Neuronal stem cell (in vitro differentiated cells): ENCODE results near the gene RBM20.

ENCODE experiments used
- DNase-seq: peaks from one replicate; pipeline ENCODE4 v3.0.0-alpha.2; 2013; ENCODE audit warnings: low spot score
- H2AFZ ChIP-seq: one replicate; pipeline ENCODE4 v1.6.1; 2013; ENCODE audit warnings: mild to moderate bottlenecking, low read length, inconsistent platforms
- H2AK5ac ChIP-seq: 2 replicates; pipeline ENCODE4 v1.6.1; 2013; ENCODE audit warnings: low read depth, mild to moderate bottlenecking, inconsistent platforms, low read length, moderate library complexity, mixed read lengths
- H2BK120ac ChIP-seq: 2 replicates; pipeline ENCODE4 v1.6.1; 2013; ENCODE audit warnings: low read depth, mild to moderate bottlenecking, inconsistent platforms, low read length, moderate library complexity, mixed read lengths
- H2BK12ac ChIP-seq: one replicate; pipeline ENCODE4 v1.6.1; 2013; ENCODE audit warnings: low read length, inconsistent platforms
- H2BK15ac ChIP-seq: 2 replicates; pipeline ENCODE4 v1.6.1; 2013; ENCODE audit warnings: mild to moderate bottlenecking, low read length, inconsistent platforms, mixed read lengths
- H2BK5ac ChIP-seq: one replicate; pipeline ENCODE4 v1.6.1; 2013; ENCODE audit warnings: inconsistent platforms, mild to moderate bottlenecking, low read length, moderate library complexity
- H3K14ac ChIP-seq: one replicate; pipeline ENCODE4 v1.6.1; 2013; ENCODE audit warnings: low read length, inconsistent platforms
- H3K18ac ChIP-seq: 2 replicates; pipeline ENCODE4 v1.6.1; 2013; ENCODE audit warnings: low read length, inconsistent platforms
- H3K23ac ChIP-seq: 2 replicates; pipeline ENCODE4 v1.6.1; 2013; ENCODE audit warnings: low read depth, mild to moderate bottlenecking, mixed read lengths, low read length, inconsistent platforms; ENCODE audit not compliant: poor library complexity
- H3K27ac ChIP-seq: replicated peaks from 3 replicates; pipeline ENCODE4 v1.5.1; 2013; ENCODE audit warnings: low read length, inconsistent platforms
- H3K27me3 ChIP-seq, 3 experiments: 2 replicates each; pipeline ENCODE4 v1.6.1; 2013; ENCODE audit warnings: low read length in 3 of 3, mild to moderate bottlenecking in 2 of 3, inconsistent platforms in 1 of 3, low read depth in 1 of 3, mixed read lengths in 1 of 3, moderate library complexity in 1 of 3; ENCODE audit not compliant: control insufficient read depth in 3 of 3, insufficient read depth in 3 of 3
- H3K36me3 ChIP-seq, 2 donors: replicated peaks in 1 of 2; 2 replicates each; pipeline ENCODE4 v1.6.1; 2013; ENCODE audit warnings: low read length in 2 of 2; ENCODE audit not compliant: control insufficient read depth in 2 of 2, insufficient read depth in 2 of 2
- H3K4ac ChIP-seq: 2 replicates; pipeline ENCODE4 v1.6.1; 2013; ENCODE audit warnings: inconsistent platforms, mild to moderate bottlenecking, low read length, moderate library complexity
- H3K4me1 ChIP-seq, 2 donors: 1 replicate in 1 of 2; 2 replicates in 1 of 2; pipeline ENCODE4 v1.6.1; 2013; ENCODE audit warnings: low read length in 2 of 2, low read depth in 1 of 2; ENCODE audit not compliant: control insufficient read depth in 2 of 2, insufficient read depth in 1 of 2
- H3K4me2 ChIP-seq: one replicate; pipeline ENCODE4 v1.6.1; 2013; ENCODE audit warnings: mild to moderate bottlenecking, low read length, inconsistent platforms; ENCODE audit not compliant: insufficient read depth, poor library complexity, severe bottlenecking
- H3K4me3 ChIP-seq, 2 donors: 2 replicates each; pipeline ENCODE4 v1.5.1; 2013; ENCODE audit warnings: low read length in 2 of 2, mild to moderate bottlenecking in 2 of 2, inconsistent platforms in 1 of 2, moderate library complexity in 1 of 2
- H3K79me1 ChIP-seq: one replicate; pipeline ENCODE4 v1.6.1; 2013; ENCODE audit warnings: low read depth, mild to moderate bottlenecking, inconsistent platforms, low read length, moderate library complexity
- H3K9ac ChIP-seq: one replicate; pipeline ENCODE4 v1.6.1; 2013; ENCODE audit warnings: mild to moderate bottlenecking, low read depth, low read length, inconsistent platforms; ENCODE audit not compliant: poor library complexity
- H3K9me3 ChIP-seq, 2 donors: replicated peaks in 1 of 2; 2 replicates each; pipeline versions ENCODE3 to v1.6.1; 2013; ENCODE audit warnings: low read length in 2 of 2, mild to moderate bottlenecking in 2 of 2, inconsistent platforms in 1 of 2, low read depth in 1 of 2, mixed read lengths in 1 of 2, moderate library complexity in 1 of 2; ENCODE audit not compliant: control insufficient read depth in 2 of 2, insufficient read depth in 1 of 2
- H4K8ac ChIP-seq: one replicate; pipeline ENCODE4 v1.6.1; 2013; ENCODE audit warnings: low read depth, mild to moderate bottlenecking, inconsistent platforms, low read length, moderate library complexity
- H4K91ac ChIP-seq: one replicate; pipeline ENCODE4 v1.6.1; 2013; ENCODE audit warnings: low read length, low read depth, mild to moderate bottlenecking, inconsistent platforms; ENCODE audit not compliant: poor library complexity
- WGBS, 2 donors: extraction: QIAGEN DNeasy Blood & Tissue Kit; methylation state at CpG; one replicate each; pipeline ENCODE4 v1.1.7; 2013; ENCODE audit warnings: missing lambda C conversion rate in 2 of 2, mixed read lengths in 1 of 2; ENCODE audit not compliant: insufficient read length in 2 of 2, insufficient replicate concordance in 1 of 2; ENCODE audit errors: extremely low coverage in 2 of 2; 5-methylcytosine and 5-hydroxymethylcytosine counted together

Gene RBM20

GRCh38 chr10:110670335-110670734, 26.2 kb downstream of the RBM20 start:
- Histone ChIP-seq H2AK5ac (no peak overlapping the region), H3K27me3 (peaks cover 2 to 87% (median 41%) of the 10 kb centered on the region in 3 experiments), H4K91ac (no peak overlapping the region), H3K36me3 (no peaks in the 10 kb centered on the region), H3K9me3 (no peaks in the 10 kb centered on the region), H3K18ac (no peak overlapping the region), H3K79me1 (no peaks in the 10 kb centered on the region), H3K4ac (no peak overlapping the region), H3K27ac (no peak overlapping the region), H4K8ac (no peak overlapping the region), H3K4me2 (no peak overlapping the region), H3K4me3 (no peak overlapping the region), H3K23ac (no peak overlapping the region), H2BK15ac (no peak overlapping the region), H3K4me1 (peaks cover 3 to 16% of the 10 kb centered on the region in 2 donors), H2BK12ac (no peak overlapping the region), H3K9ac (no peak overlapping the region), H3K14ac (no peak overlapping the region), H2AFZ (no peak overlapping the region), H2BK5ac (no peak overlapping the region), H2BK120ac (no peak overlapping the region)
- no CpG with 5 or more reads among the region's 6 CpGs for WGBS, 2 donors
- DNase-seq: no peak

GRCh38 chr10:110671788-110672579, 27.8 kb downstream of the RBM20 start:
- Histone ChIP-seq H3K14ac (no peak overlapping the region), H2AFZ (peak overlapping the region; percentile 85), H2AK5ac (no peak overlapping the region), H3K4me1 (peaks cover 3 to 16% of the 10 kb centered on the region in 2 donors), H2BK15ac (no peak overlapping the region), H3K18ac (peak overlapping the region; percentile 4), H3K9ac (peak overlapping the region; percentile 17), H3K4me2 (peak overlapping the region; percentile 84), H3K27me3 (peaks cover 2 to 94% (median 41%) of the 10 kb centered on the region in 3 experiments), H3K79me1 (no peaks in the 10 kb centered on the region), H2BK12ac (no peak overlapping the region), H4K8ac (no peak overlapping the region), H4K91ac (no peak overlapping the region), H2BK5ac (no peak overlapping the region), H3K9me3 (no peaks in the 10 kb centered on the region), H3K23ac (peak overlapping the region; percentile 3), H2BK120ac (no peak overlapping the region), H3K36me3 (no peaks in the 10 kb centered on the region), H3K4ac (no peak overlapping the region), H3K4me3 (peak overlapping the region; percentile 40 to 76), H3K27ac (no peak overlapping the region)
- DNase-seq: peak; percentile 63
- no CpG with 5 or more reads among the region's 47 CpGs for WGBS, 2 donors

- peak overlapping the region; percentile 17 for H3K9ac ChIP-seq
- H3K23ac ChIP-seq: peak overlapping the region; percentile 3
- no peaks in the 10 kb centered on the region for H3K79me1 ChIP-seq
- no peak overlapping the region for H4K91ac ChIP-seq
- peak overlapping the region; percentile 85 for H2AFZ ChIP-seq
- peaks cover 2 to 88% (median 41%) of the 10 kb centered on the region in 3 experiments for H3K27me3 ChIP-seq
- no peak overlapping the region for H3K14ac ChIP-seq
- no peak overlapping the region for H2BK15ac ChIP-seq
- peak overlapping the region; percentile 4 for H3K18ac ChIP-seq
- no peak for DNase-seq
- H2BK5ac ChIP-seq: no peak overlapping the region
- H2BK12ac ChIP-seq: no peak overlapping the region
- no peak overlapping the region for H3K4ac ChIP-seq
- H4K8ac ChIP-seq: no peak overlapping the region
- no peak overlapping the region for H2AK5ac ChIP-seq
- peak overlapping the region; percentile 40 to 76 for H3K4me3 ChIP-seq
- no peaks in the 10 kb centered on the region for H3K9me3 ChIP-seq
- H2BK120ac ChIP-seq: no peak overlapping the region
- no peak overlapping the region for H3K27ac ChIP-seq
- no CpG with 5 or more reads among the region's 12 CpGs for WGBS, 2 donors
- H3K36me3 ChIP-seq: no peaks in the 10 kb centered on the region
- H3K4me2 ChIP-seq: peak overlapping the region; percentile 84
- peaks cover 3 to 11% of the 10 kb centered on the region in 2 donors for H3K4me1 ChIP-seq
Observed at GRCh38 chr10:110672580-110672919, 28.4 kb downstream of the RBM20 start.

GRCh38 chr10:110676016-110676415, 31.9 kb downstream of the RBM20 start:
- Histone ChIP-seq H3K4me3 (no peak overlapping the region), H3K36me3 (no peaks in the 10 kb centered on the region), H3K9me3 (no peaks in the 10 kb centered on the region), H3K79me1 (no peaks in the 10 kb centered on the region), H3K9ac (no peak overlapping the region), H3K18ac (no peak overlapping the region), H3K23ac (no peak overlapping the region), H4K91ac (no peak overlapping the region), H2AFZ (no peak overlapping the region), H3K14ac (no peak overlapping the region), H3K4me1 (peaks cover 3 to 6% of the 10 kb centered on the region in 2 donors), H2BK15ac (no peak overlapping the region), H3K27me3 (peaks cover 0 to 58% (median 23%) of the 10 kb centered on the region in 3 experiments), H2BK12ac (no peak overlapping the region), H2BK120ac (no peak overlapping the region), H3K4ac (no peak overlapping the region), H4K8ac (no peak overlapping the region), H3K27ac (no peak overlapping the region), H2AK5ac (no peak overlapping the region), H2BK5ac (no peak overlapping the region), H3K4me2 (no peak overlapping the region)
- WGBS, 2 donors: no CpG with 5 or more reads among the region's 6 CpGs
- DNase-seq: no peak
